Measurements from ENCODE around the gene LPAR4.

The LPAR4 gene

DNA sequence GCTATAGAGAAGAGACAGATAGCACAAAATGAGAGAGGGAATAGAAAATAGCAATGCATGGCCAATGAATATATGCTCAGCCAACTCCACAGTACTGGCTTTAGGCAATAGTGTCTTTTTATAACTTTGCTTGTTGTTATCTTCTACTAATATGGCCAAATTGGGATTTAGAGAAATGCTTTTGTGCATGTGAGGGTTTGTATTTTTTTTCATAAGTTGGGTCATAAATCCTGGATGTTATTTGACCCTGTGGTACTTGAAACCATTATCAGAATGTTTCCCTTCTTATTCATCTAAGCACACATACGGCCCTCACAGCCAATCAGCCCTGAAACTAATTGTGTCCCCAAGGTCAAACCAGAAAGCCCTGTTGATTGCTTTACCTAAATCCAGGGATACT, 35.2 kb upstream of the LPAR4 start:
- no peaks in the 10 kb centered on the region for H3K4me1 ChIP-seq (ENCODE audit: insufficient read depth, poor library complexity, severe bottlenecking)
- no peak overlapping the region for H3K27ac ChIP-seq (ENCODE audit: poor library complexity, severe bottlenecking)
- H3K4me3 ChIP-seq (ENCODE audit: severe bottlenecking) = no peak overlapping the region
- DNase-seq (ENCODE audit: low spot score) (no peak), ATAC-seq (ENCODE audit: low read depth) (no peak)
- H3K9me3 ChIP-seq (ENCODE audit: severe bottlenecking) = no peaks in the 10 kb centered on the region
- H3K27me3 ChIP-seq (ENCODE audit: insufficient read depth, poor library complexity, severe bottlenecking) = no peaks in the 10 kb centered on the region
- TF ChIP-seq, protein P1, sequence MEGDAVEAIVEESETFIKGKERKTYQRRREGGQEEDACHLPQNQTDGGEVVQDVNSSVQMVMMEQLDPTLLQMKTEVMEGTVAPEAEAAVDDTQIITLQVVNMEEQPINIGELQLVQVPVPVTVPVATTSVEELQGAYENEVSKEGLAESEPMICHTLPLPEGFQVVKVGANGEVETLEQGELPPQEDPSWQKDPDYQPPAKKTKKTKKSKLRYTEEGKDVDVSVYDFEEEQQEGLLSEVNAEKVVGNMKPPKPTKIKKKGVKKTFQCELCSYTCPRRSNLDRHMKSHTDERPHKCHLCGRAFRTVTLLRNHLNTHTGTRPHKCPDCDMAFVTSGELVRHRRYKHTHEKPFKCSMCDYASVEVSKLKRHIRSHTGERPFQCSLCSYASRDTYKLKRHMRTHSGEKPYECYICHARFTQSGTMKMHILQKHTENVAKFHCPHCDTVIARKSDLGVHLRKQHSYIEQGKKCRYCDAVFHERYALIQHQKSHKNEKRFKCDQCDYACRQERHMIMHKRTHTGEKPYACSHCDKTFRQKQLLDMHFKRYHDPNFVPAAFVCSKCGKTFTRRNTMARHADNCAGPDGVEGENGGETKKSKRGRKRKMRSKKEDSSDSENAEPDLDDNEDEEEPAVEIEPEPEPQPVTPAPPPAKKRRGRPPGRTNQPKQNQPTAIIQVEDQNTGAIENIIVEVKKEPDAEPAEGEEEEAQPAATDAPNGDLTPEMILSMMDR (IDR thresholded peaks at IDR 0.05; ENCODE audit: poor library complexity, severe bottlenecking) = no peak
- no peaks in the 10 kb centered on the region for H3K36me3 ChIP-seq (ENCODE audit: low read depth)

DNA sequence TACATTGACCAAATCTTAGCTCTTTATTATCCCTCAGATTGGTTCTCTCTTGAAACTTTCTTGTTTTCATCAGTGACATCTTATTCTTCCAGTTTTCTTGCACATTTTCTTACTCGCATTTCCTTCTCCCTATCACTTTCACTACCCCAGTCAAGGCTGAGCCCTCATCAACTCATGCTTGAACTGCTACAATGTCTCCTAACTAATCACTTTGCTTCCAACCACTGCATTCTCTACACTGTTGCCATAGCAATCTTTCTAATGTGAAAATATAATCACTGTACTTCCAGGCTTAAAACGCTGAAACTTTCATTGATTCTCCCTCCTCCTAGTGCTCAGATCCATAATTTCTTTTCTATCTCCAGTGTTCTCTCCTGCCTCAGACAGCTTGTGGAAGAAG, 22.2 kb upstream of the LPAR4 start:
- no peaks in the 10 kb centered on the region for H3K36me3 ChIP-seq (ENCODE audit: low read depth)
- H3K9me3 ChIP-seq (ENCODE audit: severe bottlenecking) = no peaks in the 10 kb centered on the region
- H3K4me1 ChIP-seq (ENCODE audit: insufficient read depth, poor library complexity, severe bottlenecking) = no peaks in the 10 kb centered on the region
- H3K27ac ChIP-seq (ENCODE audit: poor library complexity, severe bottlenecking) = no peak overlapping the region
- ATAC-seq (ENCODE audit: low read depth) = no peak
- no peak overlapping the region for H3K4me3 ChIP-seq (ENCODE audit: severe bottlenecking)
- DNase-seq (ENCODE audit: low spot score) = no peak
- H3K27me3 ChIP-seq (ENCODE audit: insufficient read depth, poor library complexity, severe bottlenecking) = no peaks in the 10 kb centered on the region
- TF ChIP-seq, protein P1 (IDR thresholded peaks at IDR 0.05; ENCODE audit: poor library complexity, severe bottlenecking) = no peak

DNA sequence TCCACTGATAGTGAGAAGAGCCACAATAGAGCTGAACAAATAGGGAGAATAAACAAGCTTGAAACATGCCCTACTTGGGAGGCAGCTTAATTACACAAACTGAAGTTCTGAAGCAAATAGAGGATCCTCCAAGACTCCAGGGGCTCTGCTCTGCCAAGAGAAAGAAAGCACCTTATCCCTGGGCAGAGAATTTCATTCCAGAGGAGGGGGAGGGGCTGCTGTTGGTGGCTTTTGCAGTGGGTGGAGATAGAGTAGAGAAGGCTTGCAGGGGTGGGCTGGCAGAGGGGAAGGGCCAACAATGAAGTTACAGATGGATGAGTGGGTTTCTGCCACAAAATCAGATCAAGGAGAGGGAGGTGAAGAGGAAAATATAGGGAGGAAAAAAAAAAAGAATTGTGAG, 1.0 kb upstream of the LPAR4 start:
- H3K4me1 ChIP-seq (ENCODE audit: insufficient read depth, poor library complexity, severe bottlenecking) = no peaks in the 10 kb centered on the region
- no peak for ATAC-seq (ENCODE audit: low read depth)
- no peak for DNase-seq (ENCODE audit: low spot score)
- no peaks in the 10 kb centered on the region for H3K27me3 ChIP-seq (ENCODE audit: insufficient read depth, poor library complexity, severe bottlenecking)
- H3K36me3 ChIP-seq (ENCODE audit: low read depth) = no peaks in the 10 kb centered on the region
- H3K4me3 ChIP-seq (ENCODE audit: severe bottlenecking) = no peak overlapping the region
- no peaks in the 10 kb centered on the region for H3K9me3 ChIP-seq (ENCODE audit: severe bottlenecking)
- H3K27ac ChIP-seq (ENCODE audit: poor library complexity, severe bottlenecking) = no peak overlapping the region
- TF ChIP-seq, protein P1 (IDR thresholded peaks at IDR 0.05; ENCODE audit: poor library complexity, severe bottlenecking) = no peak

DNA sequence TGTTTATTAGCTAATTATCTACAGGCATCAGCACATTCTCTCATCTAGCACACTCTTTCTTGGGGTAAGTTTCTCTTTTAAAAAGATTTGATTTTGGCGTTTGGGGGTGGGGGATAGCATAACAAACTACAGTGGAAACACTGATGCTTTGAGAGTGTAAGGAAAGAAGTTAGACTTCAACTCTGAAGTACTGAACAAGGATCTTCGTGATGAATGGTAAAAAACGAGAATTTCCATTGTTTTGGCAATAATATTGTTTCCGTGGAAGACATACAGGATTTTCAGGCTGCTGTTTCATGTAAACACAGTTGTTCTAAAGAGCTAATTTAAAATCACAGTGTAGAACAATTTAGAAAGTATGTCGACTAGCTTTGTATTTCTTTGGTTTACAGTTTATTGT, 451 bp downstream of the LPAR4 start:
- H3K27me3 ChIP-seq (ENCODE audit: insufficient read depth, poor library complexity, severe bottlenecking) = no peaks in the 10 kb centered on the region
- ATAC-seq (ENCODE audit: low read depth) (no peak), DNase-seq (ENCODE audit: low spot score) (no peak)
- no peaks in the 10 kb centered on the region for H3K4me1 ChIP-seq (ENCODE audit: insufficient read depth, poor library complexity, severe bottlenecking)
- H3K4me3 ChIP-seq (ENCODE audit: severe bottlenecking) = no peak overlapping the region
- H3K9me3 ChIP-seq (ENCODE audit: severe bottlenecking) = no peaks in the 10 kb centered on the region
- H3K36me3 ChIP-seq (ENCODE audit: low read depth) = no peaks in the 10 kb centered on the region
- TF ChIP-seq, protein P1 (IDR thresholded peaks at IDR 0.05; ENCODE audit: poor library complexity, severe bottlenecking) = no peak
- H3K27ac ChIP-seq (ENCODE audit: poor library complexity, severe bottlenecking) = no peak overlapping the region

DNA sequence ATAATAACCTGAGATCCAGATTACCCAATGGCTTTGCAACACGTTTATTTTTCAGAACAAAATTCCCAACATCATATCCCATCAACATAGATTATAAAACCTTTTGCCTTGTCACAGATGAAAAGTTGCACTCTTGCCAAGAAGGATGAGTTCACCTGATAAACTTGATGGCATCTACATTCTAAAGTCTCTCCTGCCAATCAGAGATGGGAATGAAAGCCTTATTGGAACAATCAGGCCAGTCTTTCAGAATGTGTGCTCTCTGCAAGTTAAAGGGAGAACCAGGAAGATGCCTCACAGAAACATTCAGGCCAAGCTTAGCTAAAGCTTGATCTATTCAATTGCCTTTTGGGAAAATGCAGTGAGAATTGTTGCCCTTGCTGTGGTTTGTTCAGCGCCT, 1.3 kb downstream of the LPAR4 start:
- Histone ChIP-seq H3K4me1 (ENCODE audit: insufficient read depth, poor library complexity, severe bottlenecking) (no peaks in the 10 kb centered on the region), H3K4me3 (ENCODE audit: severe bottlenecking) (no peak overlapping the region), H3K27ac (ENCODE audit: poor library complexity, severe bottlenecking) (no peak overlapping the region), H3K27me3 (ENCODE audit: insufficient read depth, poor library complexity, severe bottlenecking) (no peaks in the 10 kb centered on the region), H3K36me3 (ENCODE audit: low read depth) (no peaks in the 10 kb centered on the region), H3K9me3 (ENCODE audit: severe bottlenecking) (no peaks in the 10 kb centered on the region)
- ATAC-seq (ENCODE audit: low read depth) (no peak), DNase-seq (ENCODE audit: low spot score) (no peak)
- TF ChIP-seq, protein P1 (IDR thresholded peaks at IDR 0.05; ENCODE audit: poor library complexity, severe bottlenecking) = no peak

Data from RWPE2 (cell line).